GM19099 (cell line): ENCODE results near the gene TMEM87B.

ENCODE experiments used
- POLR2A ChIP-seq: IDR thresholded peaks from 3 replicates; pipeline ENCODE4 v1.6.1; 2011; ENCODE audit warnings: low read depth; ENCODE audit not compliant: insufficient read length; ENCODE audit errors: extremely low read depth

TMEM87B gene

DNA sequence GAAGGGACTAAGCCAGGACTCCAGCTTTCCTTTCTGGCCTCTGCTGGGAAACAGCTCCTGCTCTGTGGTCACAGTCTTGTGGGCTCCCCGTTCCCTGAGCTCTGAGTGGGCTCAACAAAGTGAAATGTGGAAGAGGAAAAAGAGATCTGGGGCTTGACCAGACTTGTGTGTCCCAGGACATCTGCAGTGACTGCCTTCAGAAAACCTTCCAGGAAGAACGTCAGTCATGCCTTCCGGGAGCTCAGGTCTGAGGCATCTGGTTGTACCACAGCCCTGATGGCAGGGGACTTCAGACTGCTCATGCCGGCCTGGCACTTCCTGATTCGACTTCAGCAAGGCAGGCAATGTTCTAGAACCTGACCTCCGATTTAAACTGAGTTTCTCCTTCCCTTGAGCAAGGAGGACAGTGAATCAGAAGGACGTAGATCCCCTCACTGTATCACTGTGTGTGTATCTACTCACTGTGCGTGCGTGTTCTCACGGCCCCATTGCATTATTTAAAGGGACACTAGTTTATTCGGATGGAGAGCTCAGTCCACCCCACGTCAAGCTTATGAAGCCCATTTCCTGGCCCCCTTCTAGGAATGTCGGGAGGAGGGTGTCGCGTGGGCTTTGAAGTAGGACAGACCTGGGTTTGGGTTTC lies 82.6 kb downstream of the TMEM87B start:
- no peak for TF ChIP-seq POLR2A

DNA sequence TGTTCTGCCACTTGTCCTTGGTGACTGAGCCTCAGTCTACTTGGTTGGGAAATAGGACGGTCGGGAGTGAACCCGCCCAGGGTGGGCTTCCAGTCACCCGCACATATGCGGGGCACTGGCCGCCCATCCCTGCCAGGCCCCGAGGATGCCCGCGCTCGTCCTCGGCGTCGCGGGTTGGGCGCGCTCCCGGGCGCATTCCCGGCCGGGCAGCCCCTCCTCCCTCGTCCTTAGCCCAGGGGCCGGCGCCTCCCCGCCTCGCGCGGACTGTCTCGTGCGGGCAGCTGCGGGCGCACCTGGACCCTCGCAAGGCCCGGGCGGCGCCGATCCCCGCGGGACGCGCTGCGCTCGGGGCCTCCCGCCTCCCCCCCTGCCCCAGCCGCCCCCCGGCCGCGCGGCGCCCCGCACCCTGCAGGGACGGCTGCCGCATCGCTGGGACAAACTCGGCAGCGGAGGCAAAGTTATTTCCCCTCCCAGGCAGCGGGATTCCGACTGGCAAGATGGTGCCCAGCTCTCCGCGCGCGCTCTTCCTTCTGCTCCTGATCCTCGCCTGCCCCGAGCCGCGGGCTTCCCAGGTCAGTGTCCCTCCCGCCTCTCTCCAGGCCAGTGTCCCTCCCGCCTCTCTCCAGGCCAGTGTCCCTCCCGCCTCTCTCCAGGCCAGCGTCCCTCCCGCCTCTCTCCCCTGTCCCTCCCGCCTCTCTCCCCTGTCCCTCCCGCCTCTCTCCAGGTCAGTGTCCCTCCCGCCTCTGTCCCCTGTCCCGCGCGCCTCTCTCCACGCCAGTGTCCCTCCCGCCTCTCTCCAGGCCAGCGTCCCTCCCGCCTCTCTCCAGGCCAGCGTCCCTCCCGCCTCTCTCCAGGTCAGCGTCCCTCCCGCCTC lies 83.3 kb downstream of the TMEM87B start, which contains the start of gene FBLN7:
FBLN7 (plus strand) TSS at position 227 of the 874 bp plus-strand sequence; CDS start at position 498, 271 bp downstream.
- no peak for TF ChIP-seq POLR2A

DNA sequence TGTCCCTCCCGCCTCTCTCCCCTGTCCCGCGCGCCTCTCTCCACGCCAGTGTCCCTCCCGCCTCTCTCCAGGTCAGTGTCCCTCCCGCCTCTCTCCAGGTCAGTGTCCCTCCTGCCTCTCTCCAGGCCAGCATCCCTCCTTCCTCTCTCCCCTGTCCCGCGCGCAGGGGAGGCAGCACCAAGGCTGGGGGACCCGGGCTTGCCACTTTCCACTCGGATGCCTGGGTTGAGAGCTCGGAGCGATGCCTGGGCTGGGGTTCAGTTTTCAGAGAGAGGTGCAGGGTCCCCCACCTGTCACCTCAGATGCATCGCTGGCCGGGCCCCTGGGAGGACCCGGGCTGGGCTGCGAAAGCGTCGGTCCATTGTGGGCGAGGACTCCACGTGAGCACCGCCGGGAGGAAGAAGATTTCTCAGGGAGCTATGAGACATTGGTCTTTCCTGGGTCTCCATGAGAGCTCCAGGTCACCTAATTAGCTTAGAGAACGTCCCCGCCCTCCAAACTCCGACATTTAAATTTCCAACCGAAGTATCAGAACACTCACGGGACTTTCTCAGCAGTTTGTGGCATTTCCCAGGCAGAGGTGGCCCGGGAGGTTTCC lies 85.2 kb downstream of the TMEM87B start:
- no peak for TF ChIP-seq POLR2A

DNA sequence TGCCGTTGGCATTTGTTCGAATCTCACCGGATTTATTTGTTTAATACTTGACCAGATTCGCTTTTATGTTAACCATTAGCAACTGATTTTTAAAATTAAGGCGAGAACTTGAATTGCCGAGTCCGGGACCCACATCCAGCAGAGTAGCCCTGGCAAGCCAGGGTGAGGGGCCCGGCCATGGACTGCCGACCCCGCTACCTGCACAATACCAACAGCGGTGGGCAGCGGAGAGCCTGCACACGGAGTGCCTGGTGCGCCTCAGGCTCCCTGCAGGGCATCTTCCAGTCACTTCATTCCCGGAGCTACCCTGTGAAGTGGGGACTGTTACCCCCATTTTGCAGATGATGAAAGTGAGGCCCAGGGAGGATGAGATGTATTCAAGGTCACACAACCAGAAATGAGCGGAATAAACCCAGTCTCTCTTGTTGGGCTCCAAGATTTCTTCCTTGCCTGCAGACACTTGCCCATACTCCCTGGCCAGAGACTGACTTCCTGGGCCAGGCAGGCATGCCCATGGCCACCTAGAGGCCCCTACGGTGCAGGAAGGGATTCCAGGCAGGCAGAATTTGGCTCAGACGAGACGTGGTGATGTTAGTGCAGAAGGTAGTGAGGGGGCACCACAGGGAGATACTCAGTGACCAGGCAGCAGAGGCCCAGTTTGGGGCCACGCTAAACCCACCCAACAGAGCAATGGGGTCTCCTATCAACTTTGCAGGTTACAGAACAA lies 86.0 kb downstream of the TMEM87B start:
- TF ChIP-seq POLR2A: no peak

DNA sequence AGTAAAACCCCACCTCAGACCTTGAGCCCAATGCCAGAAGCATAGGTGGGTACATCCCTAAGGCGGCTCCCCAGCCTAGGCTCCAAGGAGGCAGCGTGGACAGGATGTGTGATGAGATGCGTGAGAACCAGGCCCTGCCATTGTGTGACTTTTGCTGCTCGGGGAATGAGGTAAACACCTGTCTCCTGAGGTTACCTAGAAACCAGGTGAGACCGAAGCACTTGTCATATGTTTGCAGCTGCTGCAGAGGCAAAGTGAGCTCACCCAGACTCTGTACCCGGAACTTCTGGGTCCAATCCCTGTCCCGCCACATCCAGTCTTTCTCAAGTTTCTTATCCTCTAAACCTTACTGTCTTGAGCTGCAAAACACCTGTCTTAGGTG lies 86.5 kb downstream of the TMEM87B start:
- TF ChIP-seq POLR2A: no peak

DNA sequence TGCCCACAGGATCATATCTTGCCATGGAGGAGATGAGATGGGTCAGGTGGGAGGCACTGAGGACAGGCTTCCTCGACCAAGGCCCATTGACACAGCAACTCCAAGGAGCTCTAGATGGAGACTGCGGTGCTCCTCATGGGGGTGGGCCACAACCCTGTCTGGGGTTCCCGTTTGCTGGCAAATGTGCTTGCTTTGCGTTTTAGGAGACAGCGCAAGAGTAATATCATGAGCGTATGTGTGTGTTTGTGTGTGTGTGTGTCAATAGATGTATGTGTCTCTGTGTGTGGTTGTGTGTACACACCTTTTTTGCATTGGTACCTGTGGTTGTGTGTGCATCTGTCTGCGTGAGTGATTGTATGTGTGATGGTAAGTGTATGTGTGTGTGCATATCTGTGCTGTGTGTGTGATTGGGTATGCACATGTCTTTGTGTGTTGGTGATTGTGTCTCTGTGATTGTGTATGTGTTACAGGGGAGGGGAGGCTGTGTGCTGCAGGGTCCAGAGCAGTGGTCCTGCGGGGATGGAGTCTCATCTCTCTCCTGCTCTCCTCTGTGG lies 87.5 kb downstream of the TMEM87B start:
- TF ChIP-seq POLR2A: no peak

DNA sequence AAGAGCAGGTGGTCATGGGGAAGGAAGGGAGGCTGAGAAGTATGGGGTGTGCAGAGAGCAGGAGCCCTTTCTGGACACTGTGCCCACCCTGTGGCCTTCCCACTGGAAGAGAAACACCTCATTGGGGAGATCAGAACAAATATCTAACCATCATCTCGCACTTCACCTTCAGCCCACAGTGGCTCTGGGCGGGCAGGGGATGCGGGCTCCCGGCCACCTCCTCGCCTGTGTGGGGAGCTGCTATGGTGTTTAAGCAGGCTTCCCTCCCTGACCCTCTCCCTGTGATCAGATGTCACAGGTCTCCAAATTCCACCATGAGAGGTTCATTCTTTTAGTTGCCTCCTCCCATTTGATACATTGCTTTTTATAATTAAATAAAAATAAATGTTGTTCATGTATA lies 88.1 kb downstream of the TMEM87B start:
- TF ChIP-seq POLR2A: no peak

DNA sequence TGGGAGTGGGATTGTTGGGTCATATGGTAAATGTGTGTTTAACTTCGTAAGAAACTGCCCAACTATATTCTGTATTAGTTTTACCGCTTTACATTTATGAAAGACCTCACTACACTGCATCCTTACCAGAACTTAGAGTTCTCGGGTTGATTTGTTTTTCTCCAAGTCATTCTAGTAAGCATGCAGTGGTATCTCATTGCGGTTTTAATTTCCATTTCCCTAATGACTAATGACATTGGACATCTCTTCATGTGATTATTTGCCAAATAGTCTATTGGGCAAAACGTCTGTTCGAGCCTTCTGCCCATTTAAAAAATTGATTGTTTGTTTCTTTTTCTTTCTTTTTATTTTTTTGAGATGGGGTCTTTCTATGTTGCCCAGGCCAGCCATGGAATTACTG lies 89.9 kb downstream of the TMEM87B start:
- no peak for TF ChIP-seq POLR2A

DNA sequence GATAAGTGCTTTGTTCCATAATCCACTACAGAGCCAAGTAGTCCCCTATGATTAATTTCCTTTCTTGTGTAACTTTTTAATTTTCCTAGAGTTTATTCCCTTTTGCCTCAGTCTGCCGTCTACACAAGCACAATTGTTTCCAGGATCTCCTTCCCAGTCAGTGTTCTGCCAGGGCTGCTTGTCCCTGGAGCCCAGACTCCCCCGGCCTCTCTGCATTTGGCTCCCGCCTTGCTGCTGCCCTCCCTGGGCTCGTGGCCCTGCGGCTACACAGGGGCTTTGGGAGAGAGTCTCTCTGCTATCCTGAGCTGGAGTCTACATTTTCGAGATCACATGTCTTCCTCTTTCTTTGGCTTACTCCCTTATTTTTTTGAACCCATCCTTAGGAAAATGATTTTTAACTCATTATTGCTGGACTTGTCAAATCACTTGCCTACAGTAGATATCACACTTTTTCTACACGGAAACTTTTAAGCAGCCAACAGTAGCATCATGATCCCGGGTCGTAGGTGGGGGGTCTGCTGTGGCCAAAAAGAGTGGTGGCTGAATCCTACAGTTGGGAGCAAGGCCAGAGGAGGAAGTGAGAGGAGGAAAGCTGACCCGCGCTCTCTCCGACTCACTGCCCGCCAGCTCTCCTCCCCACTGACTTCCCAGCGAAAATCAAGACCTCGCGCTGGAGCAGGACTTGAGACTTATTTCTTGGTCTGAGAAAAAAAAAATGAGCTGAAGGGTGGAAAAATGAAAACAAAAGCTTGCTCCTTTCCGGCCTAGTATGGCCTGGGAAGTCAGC lies 92.5 kb downstream of the TMEM87B start:
- no peak for TF ChIP-seq POLR2A

DNA sequence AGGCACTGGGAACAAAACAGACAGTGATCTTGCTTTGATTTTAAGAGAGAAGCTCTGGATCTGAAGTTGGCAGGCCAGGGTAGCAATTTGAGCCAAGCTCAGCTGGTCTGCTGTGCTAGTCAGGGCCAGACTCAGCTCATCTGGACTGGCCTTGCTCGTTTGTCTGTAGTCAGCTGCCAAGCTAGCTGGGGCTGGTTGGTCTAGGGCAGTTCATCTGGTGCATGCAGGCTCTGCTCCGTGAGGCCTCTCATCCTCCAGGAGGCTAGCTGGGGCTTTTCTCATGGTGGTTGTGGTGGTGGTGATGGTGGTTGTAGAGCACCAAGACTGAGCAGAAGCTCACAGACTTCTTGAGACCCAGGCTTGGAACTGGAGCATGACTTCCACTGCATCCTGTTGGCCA lies 93.4 kb downstream of the TMEM87B start:
- no peak for TF ChIP-seq POLR2A

DNA sequence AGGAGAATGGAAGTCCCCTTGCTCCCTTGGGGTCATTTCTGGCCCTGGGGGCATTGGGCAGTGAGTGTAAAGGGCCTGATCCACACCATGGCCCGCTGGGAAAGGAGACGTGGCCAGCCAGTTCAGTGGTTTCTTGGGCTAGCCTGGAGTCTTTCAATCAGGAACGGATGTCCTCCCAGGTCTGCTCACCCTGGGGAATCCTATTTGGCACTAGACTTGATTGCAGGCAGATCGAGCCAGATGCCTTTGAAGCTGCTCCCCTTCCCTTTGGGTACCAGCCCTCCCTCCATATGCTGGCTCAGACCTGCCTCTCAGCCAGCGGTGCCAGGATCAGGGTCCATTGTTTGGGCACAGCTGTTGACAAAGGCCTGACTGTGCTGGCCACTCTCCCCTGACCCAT lies 94.1 kb downstream of the TMEM87B start:
- TF ChIP-seq POLR2A: no peak

DNA sequence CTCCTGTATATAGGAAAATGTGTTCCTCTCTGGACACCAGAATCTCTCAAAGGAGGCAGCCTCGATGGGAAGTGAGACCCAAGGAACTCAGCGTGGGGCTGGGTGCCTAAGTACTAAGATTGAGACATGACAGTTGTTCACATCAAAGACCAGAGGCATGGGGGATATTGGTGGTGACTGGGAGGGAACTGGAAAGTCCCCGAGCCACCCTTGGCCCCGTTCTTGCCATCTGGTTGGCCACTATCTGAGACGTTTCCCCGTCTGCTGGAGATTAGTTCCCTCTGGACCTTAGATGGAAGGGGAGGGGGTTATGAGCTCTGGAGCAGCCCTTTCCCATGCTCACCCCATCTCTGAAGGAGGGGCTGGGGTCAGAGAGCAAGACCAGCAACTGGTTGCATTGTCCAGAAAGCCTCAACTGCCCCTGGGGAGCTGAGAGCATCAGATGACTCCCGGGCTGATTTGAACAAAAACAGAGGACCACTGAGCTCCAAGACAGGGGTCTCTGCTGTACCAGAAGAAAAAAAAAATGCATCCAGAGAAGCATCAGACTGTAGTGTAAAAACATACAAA lies 94.9 kb downstream of the TMEM87B start:
- TF ChIP-seq POLR2A: no peak

DNA sequence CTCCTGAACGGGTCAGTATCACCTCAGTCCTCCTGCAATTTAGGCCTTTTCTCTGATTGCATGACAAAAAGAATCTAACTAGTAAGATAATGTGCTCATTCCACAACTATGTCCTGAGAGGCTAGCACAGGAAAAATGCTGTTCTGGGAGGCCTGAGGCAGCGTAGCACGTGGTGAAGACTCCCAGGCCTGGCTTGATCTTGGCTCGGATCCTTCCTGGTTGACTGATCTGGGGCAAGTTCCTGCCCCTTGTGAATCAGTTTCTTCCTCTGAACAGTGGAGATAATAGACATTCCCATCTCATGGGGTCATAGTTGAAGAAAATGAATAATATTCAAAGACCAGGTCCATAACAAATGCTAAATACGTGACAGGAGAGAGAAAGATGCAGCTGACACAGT lies 95.4 kb downstream of the TMEM87B start:
- no peak for TF ChIP-seq POLR2A

DNA sequence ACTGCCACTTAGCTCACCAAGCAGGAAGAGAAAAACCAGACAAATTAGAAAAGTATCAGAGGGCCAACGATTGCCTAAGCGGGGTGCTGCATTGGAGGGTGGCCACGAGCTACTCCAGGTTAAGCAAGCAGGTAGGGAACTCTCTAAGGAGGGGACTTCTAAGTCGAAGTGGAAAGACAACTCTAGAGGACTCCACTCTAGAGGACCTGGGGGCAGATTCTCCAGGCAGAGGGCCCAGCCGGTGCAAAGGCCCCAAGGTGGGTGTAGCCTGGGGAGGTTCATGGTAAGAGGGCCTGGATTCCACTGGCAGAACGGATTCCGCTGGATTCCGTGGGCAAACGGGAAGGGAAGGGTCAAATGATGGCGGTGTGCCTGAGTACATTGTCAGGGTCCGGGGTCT lies 95.8 kb downstream of the TMEM87B start:
- TF ChIP-seq POLR2A: no peak
